Fibroblast of peridontal ligament (primary cell): Measurements from ENCODE around the gene STK11.
A peak's percentile ranks its signal among the peaks of the same experiment; 100 is the strongest.

Source experiments
- DNase-seq: peaks from one replicate; pipeline ENCODE4 v3.0.0-alpha.2; 2010; ENCODE audit errors: extremely low read depth

The STK11 gene

GRCh38 chr19:1211494-1212234 lies 6.1 kb downstream of the STK11 start:
- no peak for DNase-seq

GRCh38 chr19:1213391-1214286 lies 8.1 kb downstream of the STK11 start:
- DNase-seq: peak; percentile 47

- DNase-seq: no peak
Measured at GRCh38 chr19:1214299-1214861, 8.8 kb downstream of the STK11 start.

- DNase-seq: no peak
Measured at GRCh38 chr19:1214862-1215731, 9.5 kb downstream of the STK11 start.

- no peak for DNase-seq
Measured at GRCh38 chr19:1216756-1217155, 11.2 kb downstream of the STK11 start.

- DNase-seq: no peak
Measured at GRCh38 chr19:1217366-1217765, 11.8 kb downstream of the STK11 start.

GRCh38 chr19:1218751-1219567 lies 13.4 kb downstream of the STK11 start:
- no peak for DNase-seq

- DNase-seq: no peak
Measured at GRCh38 chr19:1219786-1220476, 14.4 kb downstream of the STK11 start.

GRCh38 chr19:1220477-1220930 lies 14.9 kb downstream of the STK11 start:
- no peak for DNase-seq

GRCh38 chr19:1220976-1221903 lies 15.7 kb downstream of the STK11 start:
- peak; percentile 33 for DNase-seq

GRCh38 chr19:1221904-1222255 lies 16.3 kb downstream of the STK11 start:
- DNase-seq: no peak

- no peak for DNase-seq
Measured at GRCh38 chr19:1222394-1222793, 16.8 kb downstream of the STK11 start.

- peak; percentile 15 for DNase-seq
Measured at GRCh38 chr19:1223018-1223855, 17.7 kb downstream of the STK11 start.

GRCh38 chr19:1224047-1224825 lies 18.7 kb downstream of the STK11 start:
- no peak for DNase-seq

- DNase-seq: no peak
Measured at GRCh38 chr19:1224847-1225246, 19.3 kb downstream of the STK11 start.

GRCh38 chr19:1225440-1226226 lies 20.1 kb downstream of the STK11 start:
- DNase-seq: no peak

- no peak for DNase-seq
Measured at GRCh38 chr19:1226227-1226518, 20.6 kb downstream of the STK11 start.
